ENCODE measurements around the gene NLN.
"Not testable (repeated sequence)": the region's sequence is repeated elsewhere in the genome, so short reads cannot be mapped to it uniquely, and the experiment has no call there.

The NLN gene

GRCh38 chr5:65775476-65775875 is 53.5 kb downstream of the NLN start:
- no peak for DNase-seq

- DNase-seq = no peak
Measured at GRCh38 chr5:65776441-65777141, 54.6 kb downstream of the NLN start.

- no peak for DNase-seq
Measured at GRCh38 chr5:65778126-65778525, 56.1 kb downstream of the NLN start.

GRCh38 chr5:65779643-65780042 is 57.6 kb downstream of the NLN start:
- no peak for DNase-seq

GRCh38 chr5:65788296-65788695 is 66.3 kb downstream of the NLN start:
- not testable (repeated sequence) for DNase-seq

- no peak for DNase-seq
Measured at GRCh38 chr5:65790371-65791163, 68.6 kb downstream of the NLN start.

- no peak for DNase-seq
Measured at GRCh38 chr5:65791712-65792673, 70.0 kb downstream of the NLN start.

- DNase-seq = no peak
Measured at GRCh38 chr5:65796269-65796668, 74.3 kb downstream of the NLN start.

- DNase-seq = no peak
Measured at GRCh38 chr5:65796751-65797316, 74.8 kb downstream of the NLN start.

- no peak for DNase-seq
Measured at GRCh38 chr5:65797481-65797880, 75.5 kb downstream of the NLN start.

GRCh38 chr5:65799857-65800256 is 77.9 kb downstream of the NLN start:
- DNase-seq = no peak

- no peak for DNase-seq
Measured at GRCh38 chr5:65800775-65801174, 78.8 kb downstream of the NLN start.

- no peak for DNase-seq
Measured at GRCh38 chr5:65801352-65801783, 79.4 kb downstream of the NLN start.

GRCh38 chr5:65802080-65802479 is 80.1 kb downstream of the NLN start:
- no peak for DNase-seq

- DNase-seq = no peak
Measured at GRCh38 chr5:65802820-65803219, 80.8 kb downstream of the NLN start.

- DNase-seq = no peak
Measured at GRCh38 chr5:65803699-65804391, 81.8 kb downstream of the NLN start.

GRCh38 chr5:65805089-65805488 is 83.1 kb downstream of the NLN start:
- no peak for DNase-seq

GRCh38 chr5:65807494-65807893 is 85.5 kb downstream of the NLN start:
- not testable (repeated sequence) for DNase-seq

GRCh38 chr5:65808251-65808741 is 86.3 kb downstream of the NLN start:
- DNase-seq = no peak

- no peak for DNase-seq
Measured at GRCh38 chr5:65808818-65809217, 86.8 kb downstream of the NLN start.

GRCh38 chr5:65809817-65810531 is 88.0 kb downstream of the NLN start:
- no peak for DNase-seq

Data from SW 1271 (cell line).